GM19468 (cell line): Measurements from ENCODE around the gene TK1.
A peak's percentile ranks its signal among the peaks of the same experiment; 100 is the strongest.
"Not testable (repeated sequence)": the region's sequence is repeated elsewhere in the genome, so short reads cannot be mapped to it uniquely, and the experiment has no call there.

Source experiments
- ATAC-seq: cut with Tn5 transposase; IDR thresholded peaks from one replicate; pipeline ENCODE4 v1.9.1; 2021; ENCODE audit warnings: mild to moderate bottlenecking, moderate library complexity, moderate number of reproducible peaks; ENCODE audit not compliant: unreplicated experiment; ENCODE audit errors: extremely low read depth

TK1 gene, protein sequence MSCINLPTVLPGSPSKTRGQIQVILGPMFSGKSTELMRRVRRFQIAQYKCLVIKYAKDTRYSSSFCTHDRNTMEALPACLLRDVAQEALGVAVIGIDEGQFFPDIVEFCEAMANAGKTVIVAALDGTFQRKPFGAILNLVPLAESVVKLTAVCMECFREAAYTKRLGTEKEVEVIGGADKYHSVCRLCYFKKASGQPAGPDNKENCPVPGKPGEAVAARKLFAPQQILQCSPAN

DNA sequence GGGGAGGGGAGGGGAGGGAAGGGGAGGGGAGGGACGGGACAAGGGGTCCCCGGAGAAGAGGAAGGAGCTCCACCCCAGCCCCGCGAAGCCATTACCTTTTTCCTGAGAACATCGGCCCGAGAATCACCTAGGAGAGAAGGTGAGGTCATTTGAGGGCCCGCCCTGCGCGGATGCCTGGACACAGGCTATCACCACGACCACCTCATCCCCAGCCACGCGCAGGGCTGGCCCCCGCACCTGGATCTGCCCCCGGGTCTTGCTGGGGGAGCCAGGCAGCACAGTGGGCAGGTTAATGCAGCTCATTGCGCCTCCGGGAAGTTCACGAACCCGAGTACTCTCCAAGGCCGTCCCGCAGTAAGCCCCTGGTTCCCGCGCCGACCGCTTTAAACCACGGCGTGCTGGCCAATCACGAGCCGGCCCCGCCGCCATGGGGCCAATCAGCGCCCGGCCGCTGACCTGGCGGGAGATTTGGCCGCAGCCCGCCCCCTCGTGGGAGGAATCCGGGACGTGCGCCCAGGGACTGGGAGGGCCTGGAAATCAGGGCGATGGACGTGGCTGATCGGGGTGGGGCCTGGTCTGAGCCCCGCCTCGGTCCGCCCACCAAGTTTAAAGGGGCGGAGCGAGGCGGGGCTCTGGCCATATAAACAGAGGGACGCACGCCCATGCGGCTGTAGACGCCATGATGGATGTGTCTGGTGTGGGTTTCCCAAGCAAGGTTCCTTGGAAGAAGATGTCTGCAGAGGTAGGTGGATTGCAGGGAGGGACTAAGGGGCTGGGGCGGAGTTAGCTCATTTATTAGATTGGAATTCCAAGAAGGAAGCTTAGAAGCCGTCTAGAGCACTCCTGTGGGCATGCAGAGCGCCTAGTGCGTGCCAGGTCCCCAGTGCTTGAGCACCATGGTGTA is at the start of gene TK1, which contains the start of gene AFMID:
Gene TK1, minus strand, starts transcription at position 361 of the 904 bp plus-strand sequence. Its CDS starts 58 bp downstream, at position 303.
Gene AFMID, plus strand, starts transcription at position 671 of the 904 bp plus-strand sequence. Its CDS starts 9 bp downstream, at position 680.
- peak; percentile 85 for ATAC-seq

DNA sequence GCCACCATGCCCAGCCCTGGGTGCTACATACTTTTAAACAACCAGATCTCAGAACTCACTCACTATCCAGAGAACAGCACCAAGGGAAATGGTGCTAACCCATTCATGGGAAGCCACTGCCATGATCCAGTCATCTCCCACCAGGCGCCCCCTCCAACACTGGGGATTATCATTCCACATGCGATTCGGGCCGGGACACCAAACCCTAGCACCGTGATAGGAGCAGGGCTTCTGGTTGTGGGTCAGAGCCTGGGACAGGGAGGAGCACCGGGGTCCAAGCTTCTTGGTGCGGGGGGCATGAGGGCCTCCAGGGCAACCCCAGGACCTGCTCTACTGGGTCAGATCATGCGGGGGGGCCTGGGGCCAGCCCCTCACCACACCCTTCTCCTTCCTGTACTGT is 49.0 kb upstream of the TK1 start:
- no peak for ATAC-seq

DNA sequence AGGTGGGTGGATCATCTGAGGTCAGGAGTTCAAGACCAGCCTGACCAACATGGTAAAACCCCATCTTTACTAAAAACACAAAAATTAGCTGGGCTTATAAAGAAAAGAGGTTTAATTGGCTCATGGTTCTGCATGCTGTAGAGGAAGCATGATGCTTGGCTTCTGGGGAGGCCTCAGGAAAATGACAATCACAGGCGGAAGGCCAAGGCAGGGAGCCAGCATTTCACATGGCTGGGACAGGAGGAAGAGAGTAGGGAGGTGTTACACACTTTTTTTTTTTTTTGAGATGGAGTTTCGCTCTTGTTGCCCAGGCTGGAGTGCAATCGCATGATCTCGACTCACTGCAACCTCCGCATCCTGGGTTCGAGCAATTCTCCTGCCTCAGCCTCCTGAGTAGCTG is 48.2 kb upstream of the TK1 start:
- not testable (repeated sequence) for ATAC-seq

DNA sequence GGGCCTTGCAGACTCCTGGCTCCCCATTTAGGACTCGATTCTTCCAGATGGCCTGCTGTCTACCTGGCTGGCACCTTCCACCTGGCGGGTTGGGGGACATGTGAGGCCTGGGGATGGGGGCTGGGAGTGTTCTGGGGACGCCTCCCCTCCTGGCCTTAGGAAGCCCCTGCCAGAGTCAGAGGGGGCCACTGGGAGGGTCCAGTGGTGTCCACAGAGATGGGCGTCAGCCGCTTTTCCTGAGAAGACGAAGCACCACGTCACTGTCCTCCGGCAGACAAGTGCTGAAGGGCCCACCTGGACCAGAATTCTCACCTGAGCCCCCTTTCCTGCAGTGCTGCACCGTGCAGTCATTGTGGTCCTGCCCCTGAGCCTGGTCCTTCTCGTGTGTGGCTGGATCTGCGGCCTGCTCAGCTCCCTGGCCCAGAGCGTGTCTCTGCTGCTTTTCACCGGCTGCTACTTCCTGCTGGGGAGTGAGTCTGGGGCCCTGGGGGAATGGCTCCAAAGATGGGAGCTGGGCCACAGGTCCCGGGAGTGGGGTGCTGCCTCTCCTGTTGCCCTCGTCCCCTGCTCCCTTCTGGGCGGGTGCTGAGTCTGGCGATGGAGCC is 47.5 kb upstream of the TK1 start:
- ATAC-seq = no peak

DNA sequence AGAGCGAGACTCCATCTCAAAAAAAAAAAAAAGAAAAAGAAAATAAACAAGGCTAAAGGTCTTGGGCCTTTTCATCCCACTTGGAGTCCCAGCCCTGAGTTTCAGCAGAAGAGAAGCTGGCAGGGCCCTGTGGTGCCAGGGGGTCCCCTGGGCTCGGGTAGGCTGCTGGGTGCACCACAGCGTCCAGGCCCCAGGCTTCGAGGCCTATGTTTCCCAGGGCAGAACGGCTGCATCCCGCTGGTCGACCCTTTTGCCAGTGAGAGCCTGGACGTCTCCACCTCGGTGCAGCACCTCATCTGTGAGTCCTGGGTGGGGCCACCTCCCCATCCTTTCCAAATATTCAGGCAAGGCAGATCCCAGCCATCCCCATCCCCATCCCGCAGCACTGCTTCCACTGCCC is 46.8 kb upstream of the TK1 start:
- no peak for ATAC-seq

DNA sequence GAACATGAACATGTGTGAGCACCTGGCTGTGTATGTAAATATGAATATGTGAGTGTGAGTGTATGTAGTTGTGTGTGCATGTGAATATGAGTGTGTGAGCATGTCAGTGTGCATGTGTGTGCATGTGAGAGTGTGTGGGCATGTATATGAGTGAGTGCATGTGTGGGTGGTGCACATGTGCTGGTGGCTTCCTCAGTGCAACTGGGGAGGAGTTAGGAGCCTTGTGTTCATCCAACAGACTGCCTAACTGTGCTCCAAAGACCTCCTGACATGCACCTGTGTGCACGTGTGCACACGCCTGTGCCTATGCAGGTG is 46.0 kb upstream of the TK1 start:
- no peak for ATAC-seq

DNA sequence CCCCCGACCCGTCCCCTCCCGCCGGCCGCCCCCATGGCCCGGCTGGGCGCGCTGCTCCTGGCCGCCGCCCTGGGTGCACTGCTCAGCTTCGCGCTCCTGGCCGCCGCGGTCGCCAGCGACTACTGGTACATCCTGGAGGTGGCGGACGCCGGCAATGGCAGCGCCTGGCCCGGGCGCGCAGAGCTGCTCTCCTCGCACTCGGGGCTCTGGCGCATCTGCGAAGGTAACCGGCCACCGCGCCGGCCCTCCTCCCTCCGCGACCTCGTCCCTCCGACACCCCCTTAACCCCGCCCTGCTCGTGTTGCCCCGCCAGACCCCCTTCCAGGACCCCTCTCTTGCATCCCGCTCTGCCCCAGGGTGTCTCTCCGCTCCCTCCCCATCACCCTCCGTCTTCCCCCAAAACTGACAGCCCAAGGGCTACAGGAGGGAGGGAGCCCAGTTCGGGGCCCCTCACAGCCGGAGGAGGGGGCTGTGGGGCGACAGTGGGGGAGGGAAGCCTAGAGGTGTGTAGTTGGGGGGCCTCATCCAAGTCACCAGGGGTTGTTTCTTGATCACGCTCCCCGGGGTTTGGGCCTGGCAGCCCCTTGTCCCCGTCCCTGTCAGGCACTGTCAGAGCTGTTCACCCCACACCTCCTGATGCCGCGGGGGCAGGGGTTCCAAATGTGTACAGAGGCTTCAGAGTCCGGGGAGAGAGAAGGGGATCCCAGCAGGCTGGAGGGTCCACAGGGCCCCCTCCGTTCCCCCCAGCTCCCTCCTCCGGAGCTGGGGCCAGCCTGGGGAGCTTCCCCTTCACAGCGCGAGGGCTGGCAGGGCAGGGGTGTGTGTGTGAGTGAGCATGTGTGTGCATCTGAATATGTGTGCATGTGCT is 45.4 kb upstream of the TK1 start:
- no peak for ATAC-seq

DNA sequence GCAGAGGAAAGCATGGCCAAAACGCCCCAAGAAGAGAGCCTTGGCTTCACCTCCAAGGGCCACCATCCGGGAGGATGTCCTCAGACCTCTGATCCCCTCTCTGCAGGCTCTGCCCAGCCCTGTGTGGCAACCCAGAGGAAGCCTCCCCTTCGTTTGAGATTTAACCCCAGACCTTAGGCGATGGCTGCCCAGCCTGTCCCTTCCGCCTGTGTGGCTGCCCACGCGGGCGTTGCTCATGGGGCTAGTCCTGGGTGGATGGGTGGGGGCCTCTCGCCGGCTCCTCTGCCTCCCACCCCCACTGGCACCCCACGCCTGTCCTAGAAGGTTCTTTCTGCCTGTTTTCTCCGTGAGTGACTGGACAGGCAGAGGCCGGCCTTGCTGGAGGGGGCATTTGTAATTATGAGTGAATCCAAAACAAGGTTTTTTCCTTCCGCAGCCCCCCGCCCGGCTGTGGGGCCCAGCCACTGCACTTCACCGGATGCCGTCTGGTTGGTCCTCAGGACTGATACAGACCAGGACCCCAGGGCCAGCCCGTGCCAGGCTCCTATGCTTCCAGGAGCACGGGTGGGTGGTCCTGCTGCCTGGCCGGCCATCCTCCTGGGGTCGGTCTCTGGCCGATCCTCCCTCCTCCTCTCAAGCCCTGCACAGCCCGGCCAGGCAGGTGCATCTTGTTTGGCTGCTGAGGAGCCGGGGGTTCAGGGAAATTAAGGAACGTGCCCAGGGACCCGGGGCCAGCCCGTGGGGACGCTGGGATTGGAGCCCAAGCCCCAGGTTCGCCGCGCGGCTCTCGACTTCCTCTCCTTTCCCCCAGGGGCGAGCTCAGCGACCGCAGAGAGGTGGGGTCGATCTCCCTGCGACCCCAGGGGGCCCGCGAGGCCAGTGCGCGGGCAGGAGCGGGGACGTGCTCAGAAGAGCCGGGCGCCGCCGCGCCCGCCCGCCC is 44.4 kb upstream of the TK1 start, which contains the start of gene TMEM235:
Gene TMEM235, plus strand, starts transcription at position 636 of the 940 bp plus-strand sequence. CDS start 393 bp downstream, outside the sequence.
- no peak for ATAC-seq

DNA sequence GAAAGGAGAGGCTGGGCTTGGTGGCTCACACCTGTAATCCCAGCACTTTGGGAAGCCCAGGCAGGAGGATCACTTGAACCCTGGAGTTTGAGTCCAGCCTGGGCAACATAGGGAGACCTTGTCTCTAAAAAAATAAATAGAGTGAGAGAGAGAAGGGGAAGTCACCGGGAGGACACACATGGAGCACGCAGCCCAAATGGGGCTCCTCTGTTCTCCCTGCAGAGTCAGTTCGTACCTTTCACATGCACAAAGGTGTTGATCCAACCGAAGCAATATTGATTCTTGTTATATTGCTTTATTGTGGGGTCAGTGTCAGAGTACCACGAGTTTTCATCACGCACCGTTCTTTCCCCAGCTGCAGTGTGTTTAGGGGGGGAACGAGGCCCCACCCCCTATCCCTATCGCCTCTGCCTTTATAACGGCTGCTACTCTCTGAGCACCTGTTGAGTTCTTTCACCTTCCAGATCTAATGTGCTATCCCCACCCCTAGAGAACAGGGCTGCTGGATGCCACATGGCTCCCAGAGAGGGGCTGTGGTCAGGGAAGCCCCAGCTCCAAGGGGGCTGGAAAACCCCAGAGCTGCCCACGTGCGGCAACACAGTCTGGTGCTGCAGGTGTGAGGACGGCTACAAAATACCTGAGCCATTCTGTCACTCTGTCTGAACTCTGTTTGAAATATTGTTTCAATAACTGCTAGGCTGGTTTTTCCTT is 43.6 kb upstream of the TK1 start:
- ATAC-seq = no peak

DNA sequence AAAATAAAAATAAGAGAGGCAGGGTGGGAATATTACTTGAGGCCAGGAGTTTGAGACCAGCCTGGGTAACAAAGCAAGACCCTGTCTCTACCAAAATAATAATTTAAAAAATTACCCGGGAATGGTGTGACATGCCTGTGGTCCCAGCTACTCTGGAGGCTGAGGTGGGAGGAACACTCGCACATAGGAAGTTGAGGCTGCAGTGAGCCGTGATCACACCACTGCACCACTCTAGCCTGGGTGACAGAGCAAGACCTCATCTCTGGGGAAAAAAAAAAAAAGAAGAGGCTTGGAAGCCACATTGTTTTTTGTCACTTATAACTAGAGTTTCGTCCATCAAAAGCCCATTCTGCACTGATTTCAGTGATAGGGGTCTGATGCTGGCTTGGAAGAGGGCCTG is 41.3 kb upstream of the TK1 start:
- no peak for ATAC-seq

DNA sequence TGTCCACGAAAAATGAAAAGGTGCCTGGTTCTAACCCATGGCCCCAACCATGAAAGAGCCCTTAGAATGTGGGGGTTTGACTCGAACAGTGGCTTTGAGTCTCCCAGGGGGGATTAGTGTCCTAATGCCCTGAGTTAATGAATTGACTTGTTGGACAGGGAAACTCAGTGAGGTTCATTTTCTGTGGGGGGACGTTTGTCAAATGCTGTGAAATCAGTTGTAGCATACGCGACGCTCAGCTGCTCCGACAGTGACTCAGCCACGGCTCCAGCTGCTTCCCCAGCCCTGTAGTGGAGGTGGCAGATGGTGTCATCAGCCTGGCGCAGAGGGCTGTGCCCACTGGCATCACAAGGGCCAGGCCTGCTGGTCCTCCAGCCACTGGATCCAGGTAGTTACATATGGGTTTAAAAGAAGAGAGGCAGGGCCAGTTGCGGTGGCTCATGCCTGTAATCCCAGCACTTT is 40.6 kb upstream of the TK1 start:
- no peak for ATAC-seq

DNA sequence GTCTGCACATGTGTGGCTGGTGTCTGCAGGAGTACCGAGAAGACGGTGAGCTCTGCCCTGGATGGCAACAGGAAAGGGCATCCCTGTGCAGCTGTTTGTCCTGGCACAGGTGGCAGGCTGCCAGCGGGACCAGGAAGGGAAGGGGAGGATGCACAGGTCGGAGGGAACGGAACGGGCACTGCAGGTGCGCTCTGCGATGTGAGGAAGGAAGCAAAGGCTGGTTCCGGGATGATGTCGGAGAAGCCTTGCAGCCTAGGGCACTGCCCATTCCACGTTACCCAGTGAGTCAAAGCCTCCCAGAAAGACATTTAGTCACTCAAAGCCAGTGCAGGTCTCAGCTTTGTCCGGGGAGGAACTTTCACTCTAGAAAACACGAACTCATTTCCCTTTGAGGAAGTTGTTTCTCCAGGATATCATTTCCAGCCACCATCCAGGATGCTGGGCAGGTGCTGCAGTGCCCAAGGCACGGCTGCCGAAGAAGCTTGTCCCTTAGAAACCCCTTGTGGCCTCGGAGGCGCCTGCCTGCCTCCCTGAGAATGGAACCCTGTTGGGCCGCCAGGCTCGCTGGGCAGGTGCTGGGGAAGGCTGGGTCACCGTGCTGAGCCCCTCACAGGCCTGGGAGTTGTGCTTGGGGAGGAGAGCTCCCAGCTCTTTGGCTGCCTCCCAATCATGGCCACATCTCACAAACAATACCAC is 40.1 kb upstream of the TK1 start:
- ATAC-seq = no peak

DNA sequence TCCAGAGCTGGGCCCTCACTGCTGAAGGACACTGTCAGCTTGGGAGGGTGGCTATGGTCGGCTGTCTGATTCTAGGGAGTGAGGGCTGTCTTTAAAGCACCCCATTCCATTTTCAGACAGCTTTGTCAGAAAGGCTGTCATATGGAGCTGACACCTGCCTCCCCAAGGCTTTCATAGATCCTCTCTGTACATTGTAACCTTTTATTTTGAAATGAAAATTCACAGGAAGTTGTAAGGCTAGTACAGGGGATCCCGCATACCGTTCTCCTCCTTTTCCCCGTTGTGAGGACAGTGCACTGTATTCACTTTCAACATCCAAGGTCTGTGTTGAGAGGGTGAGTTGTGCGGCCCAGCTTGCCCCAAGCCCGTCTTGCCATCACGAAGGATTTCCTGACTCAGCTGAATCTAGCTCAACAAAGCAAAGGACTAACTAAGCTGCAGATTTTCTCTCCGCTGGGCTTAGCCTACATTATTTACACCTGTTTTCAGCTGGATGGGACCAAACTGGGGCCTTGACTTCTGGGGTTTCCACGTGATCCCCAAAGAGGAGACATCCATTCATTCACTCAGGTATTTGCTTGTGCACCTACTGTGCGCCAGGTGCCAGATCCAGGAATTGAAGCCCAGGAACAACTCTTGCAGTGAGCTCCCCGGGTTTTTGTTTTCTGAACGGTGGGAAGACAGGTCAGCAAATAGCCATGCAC is 39.4 kb upstream of the TK1 start:
- no peak for ATAC-seq

DNA sequence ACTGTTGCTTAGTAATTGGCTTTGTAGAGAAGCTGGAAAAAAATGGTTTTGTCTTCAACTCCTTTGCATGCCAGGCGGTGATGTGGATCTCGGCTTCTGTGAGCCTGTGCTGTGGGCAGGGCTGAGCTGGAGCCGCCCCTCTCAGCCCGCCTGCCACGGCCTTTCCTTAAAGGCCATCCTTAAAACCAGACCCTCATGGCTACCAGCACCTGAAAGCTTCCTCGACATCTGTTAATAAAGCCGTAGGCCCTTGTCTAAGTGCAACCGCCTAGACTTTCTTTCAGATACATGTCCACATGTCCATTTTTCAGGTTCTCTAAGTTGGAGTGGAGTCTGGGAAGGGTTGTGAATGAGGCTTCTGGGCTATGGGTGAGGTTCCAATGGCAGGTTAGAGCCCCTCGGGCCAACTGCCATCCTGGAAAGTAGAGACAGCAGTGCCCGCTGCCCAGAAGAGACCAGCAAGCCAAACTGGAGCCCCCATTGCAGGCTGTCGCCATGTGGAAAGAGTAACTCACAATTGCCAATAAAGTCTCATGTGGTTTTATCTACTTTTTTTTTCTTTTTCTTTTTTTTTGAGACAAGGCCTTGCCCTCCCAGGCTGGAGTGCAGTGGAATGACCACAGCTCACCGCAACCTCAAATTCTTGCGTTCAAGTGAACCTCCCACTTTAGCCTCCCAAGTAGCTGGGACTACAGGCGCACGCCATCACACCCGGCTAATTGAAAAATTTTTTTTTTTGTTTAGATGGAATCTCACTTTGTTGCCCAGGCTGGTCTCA is 38.4 kb upstream of the TK1 start:
- ATAC-seq = no peak

DNA sequence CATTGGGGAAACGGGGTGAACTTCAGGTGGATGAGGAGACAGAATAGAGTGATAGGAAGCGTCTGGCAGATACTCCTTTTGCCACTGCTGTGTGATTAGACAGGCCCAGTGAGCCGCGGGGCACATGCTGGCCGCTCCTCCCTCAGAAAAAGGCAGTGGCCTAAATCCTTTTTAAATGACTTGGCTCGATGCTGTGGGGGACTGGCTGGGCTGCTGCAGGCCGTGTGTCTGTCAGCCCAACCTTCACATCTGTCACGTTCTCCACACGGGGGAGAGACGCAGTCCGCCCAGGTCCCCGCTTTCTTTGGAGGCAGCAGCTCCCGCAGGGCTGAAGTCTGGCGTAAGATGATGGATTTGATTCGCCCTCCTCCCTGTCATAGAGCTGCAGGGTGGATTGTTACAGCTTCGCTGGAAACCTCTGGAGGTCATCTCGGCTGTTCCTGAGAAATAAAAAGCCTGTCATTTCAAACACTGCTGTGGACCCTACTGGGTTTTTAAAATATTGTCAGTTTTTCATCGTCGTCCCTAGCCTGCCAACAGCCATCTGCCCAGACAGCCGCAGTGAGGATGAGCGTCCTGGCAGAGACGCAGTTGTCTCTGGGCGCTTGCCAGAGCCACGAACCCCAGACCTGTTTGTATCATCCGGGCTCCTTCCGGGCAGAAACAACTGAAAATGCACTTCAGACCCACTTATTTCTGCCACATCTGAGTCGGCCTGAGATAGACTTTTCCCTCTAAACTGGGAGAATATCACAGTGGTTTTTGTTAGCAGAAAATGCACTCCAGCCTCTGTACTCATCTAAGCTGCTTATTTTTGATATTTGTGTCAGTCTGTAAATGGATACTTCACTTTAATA is 37.6 kb upstream of the TK1 start:
- no peak for ATAC-seq

DNA sequence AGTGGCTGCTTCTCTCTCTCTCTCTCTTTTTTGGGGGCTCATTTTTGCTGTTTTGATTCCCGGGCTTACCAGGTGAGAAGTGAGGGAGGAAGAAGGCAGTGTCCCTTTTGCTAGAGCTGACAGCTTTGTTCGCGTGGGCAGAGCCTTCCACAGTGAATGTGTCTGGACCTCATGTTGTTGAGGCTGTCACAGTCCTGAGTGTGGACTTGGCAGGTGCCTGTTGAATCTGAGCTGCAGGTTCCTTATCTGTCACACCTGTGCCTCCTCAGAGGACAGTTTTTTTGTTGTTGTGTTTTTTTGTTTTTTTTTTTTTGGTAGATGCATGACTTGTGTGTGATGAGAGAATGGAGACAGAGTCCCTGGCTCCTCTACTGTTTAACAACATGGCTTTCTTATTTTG is 36.9 kb upstream of the TK1 start:
- ATAC-seq = no peak
